ENCODE measurements around the gene PFKFB4.

The PFKFB4 gene

GRCh38 chr3:48556796-48557626 is at the start of gene PFKFB4:
Gene PFKFB4 (minus strand): TSS chr3:48556803. CDS start chr3:48556777, 26 bp downstream.
- DNase-seq (ENCODE audit: low spot score) = peak; percentile 99

- DNase-seq (ENCODE audit: low spot score) = no peak
Measured at GRCh38 chr3:48601622-48601994, 45.0 kb upstream of the PFKFB4 start.

GRCh38 chr3:48600711-48601621 is 44.4 kb upstream of the PFKFB4 start:
- DNase-seq (ENCODE audit: low spot score) = no peak

- DNase-seq (ENCODE audit: low spot score) = no peak
Measured at GRCh38 chr3:48599509-48600285, 43.1 kb upstream of the PFKFB4 start.

- no peak for DNase-seq (ENCODE audit: low spot score)
Measured at GRCh38 chr3:48599077-48599501, 42.5 kb upstream of the PFKFB4 start.

- no peak for DNase-seq (ENCODE audit: low spot score)
Measured at GRCh38 chr3:48598323-48599076, 41.9 kb upstream of the PFKFB4 start.

GRCh38 chr3:48597408-48597800 is 40.8 kb upstream of the PFKFB4 start:
- DNase-seq (ENCODE audit: low spot score) = no peak

- no peak for DNase-seq (ENCODE audit: low spot score)
Measured at GRCh38 chr3:48596676-48597407, 40.2 kb upstream of the PFKFB4 start.

- no peak for DNase-seq (ENCODE audit: low spot score)
Measured at GRCh38 chr3:48596157-48596556, 39.6 kb upstream of the PFKFB4 start.

GRCh38 chr3:48595526-48596121 is 39.0 kb upstream of the PFKFB4 start:
- no peak for DNase-seq (ENCODE audit: low spot score)

- DNase-seq (ENCODE audit: low spot score) = peak; percentile 64
Measured at GRCh38 chr3:48595075-48595525, 38.5 kb upstream of the PFKFB4 start, which contains the start of gene COL7A1. Gene COL7A1 (minus strand): TSS chr3:48595329. CDS start chr3:48595159, 170 bp downstream.

GRCh38 chr3:48594417-48595049 is 37.9 kb upstream of the PFKFB4 start:
- no peak for DNase-seq (ENCODE audit: low spot score)

GRCh38 chr3:48593337-48593736 is 36.7 kb upstream of the PFKFB4 start:
- DNase-seq (ENCODE audit: low spot score) = no peak

- DNase-seq (ENCODE audit: low spot score) = no peak
Measured at GRCh38 chr3:48592519-48593087, 36.0 kb upstream of the PFKFB4 start.

GRCh38 chr3:48591886-48592518 is 35.4 kb upstream of the PFKFB4 start:
- no peak for DNase-seq (ENCODE audit: low spot score)

GRCh38 chr3:48591436-48591835 is 34.8 kb upstream of the PFKFB4 start:
- DNase-seq (ENCODE audit: low spot score) = no peak

- DNase-seq (ENCODE audit: low spot score) = no peak
Measured at GRCh38 chr3:48588230-48588629, 31.6 kb upstream of the PFKFB4 start.

- no peak for DNase-seq (ENCODE audit: low spot score)
Measured at GRCh38 chr3:48587686-48588085, 31.1 kb upstream of the PFKFB4 start.

- DNase-seq (ENCODE audit: low spot score) = no peak
Measured at GRCh38 chr3:48585411-48585810, 28.8 kb upstream of the PFKFB4 start.

Measured in D341Med (cell line).